Neural cell (in vitro differentiated cells): ENCODE results near the gene CFAP52. TPM values are rescaled to one million over a fixed set of nuclear protein-coding genes. Genes with fewer than 3 reads are reported as not detected.

ENCODE experiments used
- H2AFZ ChIP-seq: fragments of 200-600, 300-800 bp; sonication (generic), shearing (Covaris generic); 2 replicates; pipeline ENCODE4 v1.6.0; 2014; ENCODE audit warnings: low read depth, mild to moderate bottlenecking, antibody characterized with exemption, low read length, moderate library complexity
- H3F3A ChIP-seq: fragments of 200-600 bp; shearing (Covaris generic); 2 replicates; pipeline ENCODE4 v1.6.1; 2016; ENCODE audit warnings: mild to moderate bottlenecking, moderate library complexity, mixed read lengths, antibody characterized with exemption, low read length; ENCODE audit not compliant: insufficient read depth, poor library complexity, severe bottlenecking
- H3K27ac ChIP-seq: fragments of 200-600, 300-800 bp; sonication (generic), shearing (Covaris generic); 2 replicates; pipeline ENCODE4 v1.5.1; 2014; ENCODE audit warnings: mild to moderate bottlenecking, low read length, moderate library complexity
- H3K27me3 ChIP-seq: fragments of 300-800, 200-600 bp; sonication (generic), shearing (Covaris generic); 2 replicates; pipeline ENCODE4 v1.6.0; 2014; ENCODE audit warnings: mild to moderate bottlenecking, low read depth, low read length, moderate library complexity; ENCODE audit not compliant: insufficient read depth
- H3K36me3 ChIP-seq: fragments of 300-800, 200-600 bp; sonication (generic), shearing (Covaris generic); 2 replicates; pipeline ENCODE4 v1.5.1; 2014; ENCODE audit warnings: mild to moderate bottlenecking, antibody characterized with exemption, low read length, moderate library complexity; ENCODE audit not compliant: insufficient read depth
- H3K4me2 ChIP-seq: fragments of 300-800, 200-600 bp; sonication (generic), shearing (Covaris generic); 2 replicates; pipeline ENCODE4 v1.6.0; 2014; ENCODE audit warnings: mild to moderate bottlenecking, low read length
- H3K4me3 ChIP-seq: fragments of 300-800, 200-600 bp; sonication (generic), shearing (Covaris generic); 2 replicates; pipeline ENCODE4 v1.5.1; 2014; ENCODE audit warnings: mild to moderate bottlenecking, low read length, moderate library complexity
- H3K79me2 ChIP-seq: fragments of 200-600 bp; shearing (Covaris generic); replicated peaks from 2 replicates; pipeline ENCODE4 v1.6.0; 2014; ENCODE audit warnings: mild to moderate bottlenecking, low read length, moderate library complexity; ENCODE audit not compliant: insufficient read depth
- H3K9ac ChIP-seq: fragments of 300-800, 200-600 bp; sonication (generic), shearing (Covaris generic); 2 replicates; pipeline ENCODE4 v1.6.1; 2016; ENCODE audit warnings: mild to moderate bottlenecking, low read length, mixed read lengths
- H3K9me2 ChIP-seq: fragments of 200-600 bp; shearing (Covaris generic); 2 replicates; pipeline ENCODE4 v1.6.1; 2016; ENCODE audit warnings: mild to moderate bottlenecking, low read length, mixed read lengths; ENCODE audit not compliant: insufficient read depth
- H3K9me3 ChIP-seq: fragments of 200-600, 300-800 bp; sonication (generic), shearing (Covaris generic); 2 replicates; pipeline ENCODE4 v1.6.1; 2016; ENCODE audit warnings: mild to moderate bottlenecking, mixed run types, low read length, moderate library complexity, mixed read lengths
- H4K20me1 ChIP-seq: fragments of 200-600 bp; shearing (Covaris generic); 2 replicates; pipeline ENCODE4 v1.6.1; 2016; ENCODE audit warnings: mild to moderate bottlenecking, mixed run types; ENCODE audit not compliant: insufficient read depth
- CTCF ChIP-seq: fragments of 450-650 bp; IDR thresholded peaks from 2 replicates; pipeline ENCODE4 v1.5.1; 2014; ENCODE audit warnings: antibody characterized with exemption, mild to moderate bottlenecking, moderate library complexity; ENCODE audit not compliant: poor library complexity, severe bottlenecking
- EP300 ChIP-seq: fragments of 450-650 bp; conservative IDR thresholded peaks from 2 replicates; pipeline ENCODE4 v1.6.1; 2014; ENCODE audit warnings: antibody characterized with exemption, mild to moderate bottlenecking, moderate library complexity; ENCODE audit not compliant: poor library complexity, severe bottlenecking
- EZH2 ChIP-seq: fragments of 200-600, 300-800 bp; shearing (Covaris generic), sonication (generic); IDR thresholded peaks from 2 replicates; pipeline ENCODE4 v1.6.1; 2014; ENCODE audit warnings: antibody characterized with exemption, low read length, borderline replicate concordance, mild to moderate bottlenecking; ENCODE audit not compliant: insufficient read depth, poor library complexity, severe bottlenecking
- MXI1 ChIP-seq: fragments of 450-650 bp; conservative IDR thresholded peaks from 2 replicates; pipeline ENCODE4 v1.6.1; 2014; ENCODE audit warnings: antibody characterized with exemption, mild to moderate bottlenecking; ENCODE audit not compliant: poor library complexity, severe bottlenecking
- POLR2AphosphoS5 ChIP-seq: IDR thresholded peaks from 2 replicates; pipeline ENCODE4 v1.6.1; 2012
- RAD21 ChIP-seq: fragments of 450-650 bp; conservative IDR thresholded peaks from 2 replicates; pipeline ENCODE4 v1.6.1; 2014; ENCODE audit warnings: antibody characterized with exemption, mild to moderate bottlenecking, moderate library complexity
- REST ChIP-seq: IDR thresholded peaks from 2 replicates; pipeline ENCODE4 v1.6.1; 2012; ENCODE audit warnings: borderline replicate concordance
- SMC3 ChIP-seq: fragments of 450-650 bp; conservative IDR thresholded peaks from 2 replicates; pipeline ENCODE4 v1.6.1; 2014; ENCODE audit warnings: antibody characterized with exemption, mild to moderate bottlenecking, moderate library complexity; ENCODE audit not compliant: poor library complexity
- TAF1 ChIP-seq: IDR thresholded peaks from 2 replicates; pipeline ENCODE4 v1.6.1; 2012; ENCODE audit warnings: low read depth
- polyA plus RNA-seq: library from polyadenylated mRNA; depleted of rRNA; stranded (reverse); fragments of >200 nt; gene quantifications from 2 replicates; pipeline ENCODE4 v1.2.3, GENCODE V29; 2014

Gene CFAP52
- polyA plus RNA-seq, 1 donor from 2014 or later: 1.9 TPM

GRCh38 chr17:9575381-9576101, 901 bp upstream of the CFAP52 start, which contains the start of gene STX8:
TSS of gene STX8 (minus strand) at chr17:9575820. CDS start at chr17:9575808, 12 bp downstream.
- Histone ChIP-seq H3K79me2 (no peaks in the 10 kb centered on the region), H3K27ac (no peak within 1 kb of the TSS)

GRCh38 chr17:9577373-9577709, 899 bp downstream of the CFAP52 start:
- H2AFZ ChIP-seq: no peak overlapping the region
- no peak for TF ChIP-seq REST
- peak; percentile 2 for TF ChIP-seq CTCF
- peak overlapping the region; percentile 95 for H3K4me2 ChIP-seq
- H4K20me1 ChIP-seq: no peaks in the 10 kb centered on the region
- no peaks in the 10 kb centered on the region for H3F3A ChIP-seq
- no peaks in the 10 kb centered on the region for H3K36me3 ChIP-seq
- H3K4me3 ChIP-seq: peak overlapping the region; percentile 84
- no peaks in the 10 kb centered on the region for H3K9me2 ChIP-seq
- no peaks in the 10 kb centered on the region for H3K27me3 ChIP-seq
- H3K27ac ChIP-seq: no peak overlapping the region
- no peak overlapping the region for H3K9ac ChIP-seq
- no peaks in the 10 kb centered on the region for H3K9me3 ChIP-seq
- H3K79me2 ChIP-seq: no peaks in the 10 kb centered on the region

More at GRCh38 chr17:9575381-9576101, 901 bp upstream of the CFAP52 start, which contains the start of gene STX8:
- TF ChIP-seq POLR2AphosphoS5 (peak; percentile 31), RAD21 (no peak), MXI1 (peak; percentile 32), EZH2 (no peak), TAF1 (no peak), SMC3 (no peak), REST (no peak), EP300 (no peak), CTCF (no peak)
- H3K36me3 ChIP-seq: no peaks in the 10 kb centered on the region
- H3K4me2 ChIP-seq: peak within 1 kb of the TSS; percentile 95
- no peaks in the 10 kb centered on the region for H4K20me1 ChIP-seq
- H3K9me2 ChIP-seq: no peaks in the 10 kb centered on the region
- H3K9me3 ChIP-seq: no peaks in the 10 kb centered on the region
- H3F3A ChIP-seq: no peaks in the 10 kb centered on the region
- peak within 1 kb of the TSS; percentile 70 for H3K9ac ChIP-seq
- peak within 1 kb of the TSS; percentile 84 for H3K4me3 ChIP-seq
- peak within 1 kb of the TSS; percentile 75 for H2AFZ ChIP-seq
- H3K27me3 ChIP-seq: no peaks in the 10 kb centered on the region
